NCI-H748 (cell line): ENCODE data around the gene TRIO.
"Not testable (repeated sequence)": the region's sequence is repeated elsewhere in the genome, so short reads cannot be mapped to it uniquely, and the experiment has no call there.

Source experiments
- DNase-seq: peaks from one replicate; lab custom pipeline; 2025; ENCODE audit not compliant: unreplicated experiment; lab: John Stamatoyannopoulos, UW

The TRIO gene

GRCh38 chr5:14523243-14524034 is 380.3 kb downstream of the TRIO start:
- DNase-seq = no peak

- no peak for DNase-seq
These were observed 382.3 kb downstream of the TRIO start for GRCh38 chr5:14525397-14525796.

- DNase-seq = no peak
These were observed 383.4 kb downstream of the TRIO start for GRCh38 chr5:14526493-14526892.

GRCh38 chr5:14528115-14528514 is 385.0 kb downstream of the TRIO start:
- peak; percentile 35 for DNase-seq

- DNase-seq = peak; percentile 61
These were observed 385.8 kb downstream of the TRIO start for GRCh38 chr5:14528926-14529325.

- DNase-seq = no peak
These were observed 388.5 kb downstream of the TRIO start for GRCh38 chr5:14531668-14532067.

- DNase-seq = no peak
These were observed 389.0 kb downstream of the TRIO start for GRCh38 chr5:14532180-14532579.

- DNase-seq = peak; percentile 79
These were observed 391.6 kb downstream of the TRIO start for GRCh38 chr5:14534773-14535172.

- DNase-seq = no peak
These were observed 402.2 kb downstream of the TRIO start for GRCh38 chr5:14545308-14545707.

GRCh38 chr5:14545862-14546261 is 402.7 kb downstream of the TRIO start:
- DNase-seq = no peak

GRCh38 chr5:14547666-14548065 is 404.5 kb downstream of the TRIO start:
- DNase-seq = no peak

GRCh38 chr5:14551211-14551610 is 408.1 kb downstream of the TRIO start:
- DNase-seq = no peak

GRCh38 chr5:14552017-14552416 is 408.9 kb downstream of the TRIO start:
- no peak for DNase-seq

- not testable (repeated sequence) for DNase-seq
These were observed 411.1 kb downstream of the TRIO start for GRCh38 chr5:14554288-14554687.

GRCh38 chr5:14556015-14556414 is 412.9 kb downstream of the TRIO start:
- no peak for DNase-seq

GRCh38 chr5:14557203-14557770 is 414.1 kb downstream of the TRIO start:
- DNase-seq = peak; percentile 47

GRCh38 chr5:14557791-14558415 is 414.8 kb downstream of the TRIO start:
- DNase-seq = peak; percentile 51
